Loucy (cell line): Measurements from ENCODE around the gene NBEAL2.

Experiments used
- H2AFZ ChIP-seq: fragments of 200-600 bp; sonication (generic); 2 replicates; pipeline ENCODE4 v1.6.0; 2016; ENCODE audit warnings: antibody characterized with exemption, mild to moderate bottlenecking, low read length, moderate library complexity
- H3F3A ChIP-seq: fragments of 200-600 bp; 2 replicates; pipeline ENCODE4 v1.6.0; 2016; ENCODE audit warnings: antibody characterized with exemption, low read depth, mild to moderate bottlenecking
- H3K27me3 ChIP-seq: fragments of 200-600 bp; sonication (generic); 2 replicates; pipeline ENCODE4 v1.6.1; 2014; ENCODE audit warnings: low read length, mild to moderate bottlenecking; ENCODE audit not compliant: insufficient read depth, poor library complexity, severe bottlenecking
- H3K36me3 ChIP-seq: fragments of 200-600 bp; sonication (generic); 2 replicates; pipeline ENCODE4 v1.6.1; 2016; ENCODE audit warnings: low read length; ENCODE audit not compliant: insufficient read depth
- H3K4me1 ChIP-seq: fragments of 200-600 bp; sonication (generic); 2 replicates; pipeline ENCODE4 v1.5.1; 2014; ENCODE audit warnings: low read length, mild to moderate bottlenecking; ENCODE audit not compliant: insufficient read depth, poor library complexity, severe bottlenecking
- H3K4me2 ChIP-seq: fragments of 200-600 bp; sonication (generic); 2 replicates; pipeline ENCODE4 v1.6.0; 2014; ENCODE audit warnings: antibody characterized with exemption, low read length, low read depth, mild to moderate bottlenecking; ENCODE audit not compliant: poor library complexity, severe bottlenecking
- H3K4me3 ChIP-seq: fragments of 200-600 bp; sonication (generic); 2 replicates; pipeline ENCODE4 v1.5.1; 2014; ENCODE audit warnings: low read length, mild to moderate bottlenecking, mixed read lengths; ENCODE audit not compliant: poor library complexity, severe bottlenecking
- H3K79me2 ChIP-seq: fragments of 200-600 bp; sonication (generic); 2 replicates; pipeline ENCODE4 v1.6.1; 2014; ENCODE audit warnings: low read length; ENCODE audit not compliant: insufficient read depth
- H3K9ac ChIP-seq: fragments of 200-600 bp; sonication (generic); 2 replicates; pipeline ENCODE4 v1.6.0; 2014; ENCODE audit warnings: mild to moderate bottlenecking, low read depth, low read length, moderate library complexity; ENCODE audit not compliant: poor library complexity, severe bottlenecking
- H3K9me2 ChIP-seq: fragments of 200-600 bp; sonication (generic); replicated peaks from 2 replicates; pipeline ENCODE4 v1.6.1; 2016; ENCODE audit warnings: low read depth, low read length, mixed read lengths
- H3K9me3 ChIP-seq: fragments of 200-600 bp; sonication (generic); 2 replicates; pipeline ENCODE4 v1.6.1; 2014; ENCODE audit warnings: mild to moderate bottlenecking, antibody characterized with exemption, low read length, low read depth; ENCODE audit not compliant: insufficient read depth
- H4K20me1 ChIP-seq: fragments of 200-600 bp; sonication (generic); 2 replicates; pipeline ENCODE4 v1.6.0; 2014; ENCODE audit warnings: antibody characterized with exemption, low read length, mild to moderate bottlenecking; ENCODE audit not compliant: insufficient read depth, poor library complexity, severe bottlenecking
- CTCF ChIP-seq: fragments of 200-600 bp; sonication (generic); conservative IDR thresholded peaks from 2 replicates; pipeline ENCODE4 v1.5.1; 2014; ENCODE audit warnings: mild to moderate bottlenecking, antibody characterized with exemption, low read length
- EZH2phosphoT487 ChIP-seq: fragments of 200-600 bp; IDR thresholded peaks from 2 replicates; pipeline ENCODE4 v1.6.1; 2018; ENCODE audit warnings: antibody characterized with exemption, mild to moderate bottlenecking, moderate library complexity, borderline replicate concordance

The NBEAL2 gene

GRCh38 chr3:46938118-46938517, 41.3 kb upstream of the NBEAL2 start:
- TF ChIP-seq EZH2phosphoT487, result no peak
- no peak for TF ChIP-seq CTCF
- peaks cover 18% of the 10 kb centered on the region for H3K4me1 ChIP-seq
- H3F3A ChIP-seq, result no peaks in the 10 kb centered on the region
- H3K27me3 ChIP-seq, result no peaks in the 10 kb centered on the region
- H3K9ac ChIP-seq, result no peak overlapping the region
- peaks cover 10% of the 10 kb centered on the region for H4K20me1 ChIP-seq
- H3K4me3 ChIP-seq, result no peak overlapping the region
- peaks cover 75% of the 10 kb centered on the region; the same call in 1 of the 2 replicates for H3K36me3 ChIP-seq
- H3K79me2 ChIP-seq, result peaks cover 99% of the 10 kb centered on the region
- no peak overlapping the region for H3K4me2 ChIP-seq
- H3K9me2 ChIP-seq, result no peaks in the 10 kb centered on the region
- H3K9me3 ChIP-seq, result no peaks in the 10 kb centered on the region
- H2AFZ ChIP-seq, result no peak overlapping the region

- Histone ChIP-seq H3K4me2 (no peak overlapping the region), H3K79me2 (peaks cover 100% of the 10 kb centered on the region), H4K20me1 (peaks cover 10% of the 10 kb centered on the region), H3K4me3 (no peak overlapping the region), H3F3A (no peaks in the 10 kb centered on the region), H3K4me1 (peaks cover 6% of the 10 kb centered on the region), H3K9me3 (no peaks in the 10 kb centered on the region), H3K9me2 (no peaks in the 10 kb centered on the region), H2AFZ (no peak overlapping the region), H3K27me3 (no peaks in the 10 kb centered on the region), H3K36me3 (peaks cover 70% of the 10 kb centered on the region; the same call in 1 of the 2 replicates), H3K9ac (no peak overlapping the region)
- TF ChIP-seq CTCF (no peak), EZH2phosphoT487 (no peak)
Measured at GRCh38 chr3:46939578-46940445, 39.7 kb upstream of the NBEAL2 start.

GRCh38 chr3:46942076-46942475, 37.4 kb upstream of the NBEAL2 start:
- no peak for TF ChIP-seq EZH2phosphoT487
- no peak for TF ChIP-seq CTCF
- no peaks in the 10 kb centered on the region for H3K9me3 ChIP-seq
- H3K4me1 ChIP-seq, result peaks cover 18% of the 10 kb centered on the region
- H3F3A ChIP-seq, result 0 out of 2 replicates have a peak, but pooled peaks cover 4% of the 10 kb centered on the region
- H3K27me3 ChIP-seq, result no peaks in the 10 kb centered on the region
- H2AFZ ChIP-seq, result no peak overlapping the region
- H3K79me2 ChIP-seq, result peaks cover 100% of the 10 kb centered on the region
- no peak overlapping the region for H3K4me2 ChIP-seq
- no peak overlapping the region for H3K4me3 ChIP-seq
- H3K36me3 ChIP-seq, result peaks cover 60% of the 10 kb centered on the region
- H3K9ac ChIP-seq, result no peak overlapping the region
- H4K20me1 ChIP-seq, result peaks cover 7% of the 10 kb centered on the region
- no peaks in the 10 kb centered on the region for H3K9me2 ChIP-seq
